Erythroblast (primary cell): ENCODE measurements around the gene TGFBR2.

Experiments used
- GATA1 ChIP-seq: IDR thresholded peaks from 2 replicates; pipeline ENCODE4 v1.6.1; 2011; ENCODE audit warnings: low read depth, mild to moderate bottlenecking, control low read depth, low read length, moderate library complexity
- POLR2A ChIP-seq: IDR thresholded peaks from 2 replicates; pipeline ENCODE4 v1.6.1; 2011; ENCODE audit warnings: mild to moderate bottlenecking, low read length

- TF ChIP-seq POLR2A (no peak), GATA1 (no peak)
These were observed 116.8 kb downstream of the TGFBR2 start for GRCh38 chr3:30723211-30723610.
